MM.1S (cell line): ENCODE measurements around the gene CHTF18.

Source experiments
- CTCF ChIP-seq: fragments of 300-600 bp; sonication (generic); IDR thresholded peaks from 2 replicates; pipeline ENCODE4 v1.5.1; 2016; ENCODE audit warnings: antibody characterized with exemption, low read length, mixed read lengths
- EZH2 ChIP-seq: fragments of 300-600 bp; sonication (generic); optimal IDR thresholded peaks from 2 replicates; pipeline ENCODE3; 2017; ENCODE audit warnings: low read depth, mild to moderate bottlenecking, antibody characterized with exemption, low read length, mixed read lengths
- EZH2phosphoT487 ChIP-seq: fragments of 300-600 bp; sonication (generic); IDR thresholded peaks from 2 replicates; pipeline ENCODE4 v1.6.1; 2018; ENCODE audit warnings: antibody characterized with exemption, low read length

GRCh38 chr16:833411-833810, 45.0 kb downstream of the CHTF18 start:
- TF ChIP-seq CTCF, result no peak
- TF ChIP-seq EZH2, result no peak
- no peak for TF ChIP-seq EZH2phosphoT487
